Measurements from ENCODE around the gene TRABD2B.
A peak's percentile ranks its signal among the peaks of the same experiment; 100 is the strongest.

Gene TRABD2B

DNA sequence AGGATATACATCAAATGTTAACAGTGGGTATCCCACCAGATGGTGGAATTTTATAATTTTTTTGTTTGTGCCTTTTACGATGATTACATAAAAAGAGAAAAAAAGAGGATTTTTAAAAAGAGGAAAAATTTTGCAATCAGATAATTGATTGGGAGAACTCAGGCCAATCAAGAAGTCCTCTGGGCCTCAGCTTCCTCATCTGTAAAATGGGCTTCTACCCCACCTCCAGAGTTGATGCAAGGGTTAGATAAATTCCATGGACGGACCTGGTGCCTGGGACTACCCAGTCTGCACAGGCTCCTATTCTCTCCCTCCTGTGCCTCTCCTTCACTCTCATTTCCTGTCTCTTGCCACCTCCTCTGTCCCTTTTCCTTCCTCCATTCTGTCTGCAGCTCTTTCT, 88.9 kb downstream of the TRABD2B start:
- DNase-seq (no peak), ATAC-seq (no peak)

DNA sequence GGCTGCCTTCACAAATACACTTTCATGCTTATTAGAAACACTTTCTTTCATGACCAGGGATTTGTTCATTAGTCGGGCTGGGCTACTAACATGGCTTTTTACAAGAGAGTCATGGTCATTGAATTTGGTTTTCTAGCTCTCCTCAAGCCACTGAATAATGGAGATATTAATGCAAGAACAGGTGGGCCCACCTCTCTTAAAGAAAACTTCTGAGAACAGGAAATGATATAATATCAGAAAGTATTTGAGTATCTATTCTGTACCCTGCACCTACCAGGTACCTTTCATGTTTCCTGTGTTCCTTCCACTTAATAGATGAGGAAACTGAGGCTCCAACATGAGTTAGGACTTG, 90.0 kb downstream of the TRABD2B start:
- DNase-seq, result no peak
- ATAC-seq, result no peak

GRCh38 chr1:47906527-47907176, 90.5 kb downstream of the TRABD2B start:
- ATAC-seq (no peak), DNase-seq (no peak)

- no peak for ATAC-seq
- DNase-seq, result no peak
These were observed 91.2 kb downstream of the TRABD2B start for GRCh38 chr1:47906009-47906432.

- DNase-seq, result no peak
- ATAC-seq, result no peak
These were observed 93.5 kb downstream of the TRABD2B start for GRCh38 chr1:47903723-47904122.

DNA sequence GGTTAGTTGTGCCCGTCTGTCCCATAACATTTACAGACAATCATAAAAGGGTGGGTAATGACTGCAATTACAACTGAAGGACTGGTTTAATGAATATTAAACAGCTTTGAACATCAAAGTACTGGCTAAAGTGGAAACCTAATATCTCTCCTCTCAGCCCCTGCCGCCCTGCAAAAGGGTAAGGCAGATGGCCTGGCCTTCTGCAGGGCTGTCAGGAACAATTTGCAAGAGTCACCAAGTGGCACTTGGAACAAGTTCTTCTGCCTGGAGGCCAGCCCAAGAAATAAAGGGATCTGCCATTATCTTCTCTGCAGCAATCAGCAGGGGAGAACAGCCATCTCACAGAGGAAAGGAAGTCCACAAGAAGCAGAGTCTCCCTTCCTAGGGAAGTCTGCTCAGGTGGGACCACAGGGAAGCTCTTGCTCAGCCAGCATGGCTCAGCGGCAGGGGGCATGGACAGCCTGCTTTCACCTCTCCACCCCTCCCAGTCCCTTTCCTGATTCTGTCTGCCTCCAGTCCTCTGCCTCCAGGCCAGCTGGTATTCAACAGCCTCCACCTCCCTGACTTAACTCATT, 96.1 kb downstream of the TRABD2B start:
- no peak for ATAC-seq
- DNase-seq, result no peak

DNA sequence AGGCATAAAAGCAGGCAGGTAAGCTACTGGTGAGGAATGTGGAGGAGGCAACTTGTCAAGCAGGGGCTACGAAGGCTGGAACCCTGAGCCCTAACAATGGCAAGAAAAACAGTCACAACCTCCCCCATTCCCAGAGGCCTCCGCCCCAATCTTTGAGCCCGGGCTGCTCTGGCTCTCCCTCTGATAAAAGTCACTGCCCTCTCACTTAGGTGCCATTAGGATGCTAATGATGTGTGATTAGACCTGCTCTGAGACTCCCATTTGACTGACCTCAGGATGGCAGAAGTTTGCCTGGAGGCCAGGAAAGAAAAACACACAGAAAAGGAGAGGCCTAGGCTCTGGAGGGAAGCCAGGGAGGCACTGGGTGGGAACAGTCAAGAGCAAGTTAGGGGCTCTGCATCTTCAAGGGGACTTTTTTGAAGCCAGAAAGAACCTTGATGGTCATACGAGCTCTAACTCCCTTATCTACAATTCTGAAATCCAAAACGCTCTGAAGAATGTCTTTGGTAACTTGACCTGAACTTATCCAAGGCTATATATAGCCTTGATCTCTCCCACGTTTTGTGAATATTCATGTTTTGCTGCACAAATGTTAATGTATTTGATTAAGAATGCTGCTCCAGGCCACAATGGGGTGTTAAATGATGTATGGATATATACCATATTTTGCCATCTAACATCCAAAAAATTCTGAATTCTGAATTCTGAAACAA, 98.9 kb downstream of the TRABD2B start:
- DNase-seq, result no peak
- no peak for ATAC-seq

DNA sequence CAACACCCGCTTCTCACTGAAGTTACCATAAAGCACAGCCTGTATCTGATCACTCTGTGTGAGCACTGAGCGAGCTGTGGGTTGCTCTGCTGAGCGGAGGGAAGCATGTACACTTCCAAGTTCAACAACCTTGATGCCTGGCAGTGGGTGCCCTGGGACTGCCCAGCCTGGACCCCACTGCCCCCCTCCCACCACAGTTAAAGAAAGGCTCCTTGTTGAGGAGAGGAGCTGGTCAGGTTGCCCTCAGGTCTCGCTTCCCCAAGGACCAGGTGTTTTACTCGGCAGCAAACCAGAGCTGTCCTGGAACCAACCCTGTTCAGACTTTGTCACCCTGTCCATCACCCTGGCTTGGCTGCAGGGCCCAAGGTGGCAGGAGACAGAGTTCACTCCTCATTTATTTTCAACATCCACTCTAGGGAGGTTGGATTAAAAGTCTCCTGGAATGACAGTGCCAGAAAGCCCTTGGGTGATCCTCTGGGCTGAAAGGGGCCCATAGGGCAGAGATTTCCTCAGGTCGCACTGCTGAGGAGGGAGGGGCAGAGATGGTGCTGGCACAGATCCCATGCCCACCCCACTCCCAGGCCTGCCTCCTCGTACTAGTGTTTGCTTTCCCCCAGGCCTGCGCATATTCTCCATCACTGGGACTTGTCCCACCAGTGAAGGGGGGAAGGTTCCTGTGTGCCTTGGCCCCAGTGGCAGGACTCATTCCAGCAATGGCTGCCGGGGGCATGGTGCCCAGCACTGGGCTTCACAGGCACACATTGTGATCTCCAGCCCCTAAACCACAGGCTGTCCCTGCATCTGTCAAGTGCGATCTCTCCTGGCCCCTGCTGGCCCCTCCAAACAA, 101.7 kb downstream of the TRABD2B start:
- no peak for DNase-seq
- no peak for ATAC-seq

- ATAC-seq, result no peak
- no peak for DNase-seq
These were observed 102.5 kb downstream of the TRABD2B start for GRCh38 chr1:47894410-47895278.

DNA sequence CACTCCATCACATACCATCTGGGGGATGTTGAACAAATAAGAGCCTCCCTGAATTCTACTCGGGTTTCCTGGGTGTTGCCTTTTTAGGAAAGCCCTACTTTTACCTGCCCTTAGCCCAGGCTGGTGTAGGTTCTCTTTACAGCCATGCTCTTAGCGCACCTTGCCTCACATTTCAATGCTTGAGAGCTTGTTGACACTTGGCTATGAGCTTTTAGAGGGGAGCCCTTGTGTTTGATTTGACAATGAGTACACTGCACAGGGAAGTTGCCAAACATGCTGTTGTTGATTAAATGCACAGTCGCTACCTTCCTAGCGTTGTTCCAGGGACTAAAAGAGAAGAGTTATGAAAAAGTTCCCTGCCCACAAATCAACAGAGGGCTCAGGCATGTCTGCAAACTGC, 103.8 kb downstream of the TRABD2B start:
- ATAC-seq, result no peak
- no peak for DNase-seq

- DNase-seq (no peak), ATAC-seq (no peak)
These were observed 106.4 kb downstream of the TRABD2B start for GRCh38 chr1:47890779-47891178.

GRCh38 chr1:47888294-47888629, 108.9 kb downstream of the TRABD2B start:
- DNase-seq (no peak), ATAC-seq (no peak)

DNA sequence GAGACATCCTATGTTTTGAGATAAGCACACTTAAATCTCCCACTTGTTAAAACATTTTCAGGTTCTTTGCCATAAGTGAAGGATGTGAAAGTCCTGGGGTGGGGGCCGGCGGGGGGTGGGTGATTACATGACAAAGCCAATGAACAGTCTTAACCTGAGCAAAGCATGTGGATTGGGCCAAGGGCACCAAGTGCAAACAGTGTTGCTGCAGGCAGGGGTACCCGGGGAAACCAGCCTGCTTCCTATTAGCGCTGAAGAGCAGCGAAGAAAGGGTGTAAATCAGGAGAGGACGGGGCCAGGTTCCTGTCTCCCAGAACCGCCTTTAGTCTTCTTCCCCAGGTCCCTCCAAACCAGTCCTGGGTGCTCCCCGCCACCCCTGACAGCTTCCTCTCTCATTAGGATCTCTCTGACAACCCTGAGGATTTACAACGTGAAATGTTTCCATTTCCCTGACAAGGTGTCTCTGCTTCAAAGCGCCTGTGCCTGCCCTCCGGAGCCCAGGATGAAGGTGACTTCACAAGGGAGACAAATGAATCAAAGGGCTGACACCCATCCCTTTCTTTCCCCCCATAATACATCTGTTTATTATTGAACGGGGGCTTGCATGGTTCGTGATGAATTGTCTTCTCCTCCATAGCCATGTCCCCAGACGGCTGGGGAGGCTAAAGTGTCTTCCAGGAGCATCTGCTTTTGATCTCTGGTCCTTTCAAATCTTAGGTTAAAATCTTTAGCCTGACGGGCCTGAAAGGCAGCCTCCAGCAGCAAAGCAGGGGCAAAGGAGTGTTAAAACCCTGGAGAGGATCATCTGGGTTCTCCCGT, 109.5 kb downstream of the TRABD2B start:
- DNase-seq, result no peak
- no peak for ATAC-seq

GRCh38 chr1:47887060-47887459, 110.1 kb downstream of the TRABD2B start:
- no peak for DNase-seq
- ATAC-seq, result peak; percentile 29

DNA sequence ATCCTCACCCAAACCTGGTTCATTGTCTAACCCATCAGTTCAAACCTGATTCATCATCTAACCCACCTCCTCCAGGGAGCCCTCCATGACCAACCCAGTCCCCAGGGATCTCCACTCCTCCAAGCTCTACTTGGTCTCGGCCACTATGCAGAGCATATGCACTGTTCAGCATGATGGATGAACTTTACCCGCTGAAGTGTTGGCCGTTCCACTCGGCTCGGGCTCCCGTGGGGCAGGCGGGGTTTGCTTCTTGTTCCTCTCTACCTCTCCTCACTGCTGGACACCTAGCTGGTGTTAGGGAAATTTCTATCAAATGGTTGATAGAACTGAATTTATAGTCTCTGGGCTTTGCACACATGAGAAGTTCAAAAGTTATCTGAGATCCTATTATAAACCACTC, 111.0 kb downstream of the TRABD2B start:
- ATAC-seq, result no peak
- DNase-seq, result no peak

DNA sequence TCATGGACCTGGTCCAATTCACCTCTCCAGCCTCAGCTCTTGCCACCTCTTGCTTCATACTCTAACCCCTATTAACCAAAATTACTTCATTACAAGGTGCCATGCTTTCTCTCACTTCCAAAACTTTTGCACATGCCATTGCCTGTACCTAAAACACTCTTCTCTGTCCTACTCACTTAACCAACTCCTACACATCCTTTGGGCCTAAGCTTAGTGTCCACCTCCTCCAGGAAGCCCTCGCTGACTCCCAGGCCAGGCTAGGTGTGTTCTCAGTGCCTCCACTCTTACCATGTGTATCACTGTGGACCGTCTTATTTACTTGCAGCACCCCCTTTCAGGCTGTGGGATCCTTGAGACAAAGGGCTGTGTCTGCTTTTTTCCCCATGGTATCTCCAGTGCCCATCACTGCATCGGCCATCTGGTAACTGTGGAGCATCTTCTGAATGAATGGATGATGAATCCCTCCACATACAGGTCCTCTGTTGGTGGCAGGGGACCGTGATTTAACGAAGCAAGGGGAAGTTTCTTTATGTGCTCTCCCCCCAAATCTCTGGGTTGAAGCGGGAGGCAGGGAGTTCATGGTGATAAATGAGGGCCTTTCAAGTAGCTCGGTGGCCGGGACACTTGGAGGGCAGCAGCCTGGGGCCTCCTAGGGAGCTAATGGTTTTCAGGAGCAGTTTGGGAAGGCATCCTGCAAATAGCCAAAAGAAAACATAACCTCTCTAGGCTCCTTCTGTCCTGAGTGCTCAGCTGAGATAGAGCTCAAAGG, 111.9 kb downstream of the TRABD2B start:
- no peak for DNase-seq
- ATAC-seq, result no peak

DNA sequence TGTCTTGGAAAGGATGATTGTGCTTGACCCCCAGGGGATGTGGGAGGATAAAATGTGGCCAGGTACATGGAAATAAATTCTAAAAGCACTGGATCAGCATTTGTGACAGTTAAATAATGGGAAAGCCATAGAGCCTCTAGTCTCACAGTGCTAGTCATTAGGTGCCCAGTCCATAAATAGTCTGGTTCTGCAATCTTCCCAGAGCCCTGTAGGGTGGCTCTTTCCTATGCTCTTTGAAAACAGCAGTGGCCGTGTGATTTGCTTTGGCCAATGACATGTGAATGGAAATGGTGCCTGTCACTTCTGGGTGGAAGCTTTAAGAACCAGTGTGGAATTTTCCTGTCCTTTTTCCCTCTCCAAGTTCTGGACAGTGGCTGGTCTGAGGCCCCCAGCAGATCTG, 113.2 kb downstream of the TRABD2B start:
- DNase-seq, result no peak
- ATAC-seq, result no peak

GRCh38 chr1:47881505-47882442, 115.4 kb downstream of the TRABD2B start:
- ATAC-seq, result no peak
- no peak for DNase-seq

DNA sequence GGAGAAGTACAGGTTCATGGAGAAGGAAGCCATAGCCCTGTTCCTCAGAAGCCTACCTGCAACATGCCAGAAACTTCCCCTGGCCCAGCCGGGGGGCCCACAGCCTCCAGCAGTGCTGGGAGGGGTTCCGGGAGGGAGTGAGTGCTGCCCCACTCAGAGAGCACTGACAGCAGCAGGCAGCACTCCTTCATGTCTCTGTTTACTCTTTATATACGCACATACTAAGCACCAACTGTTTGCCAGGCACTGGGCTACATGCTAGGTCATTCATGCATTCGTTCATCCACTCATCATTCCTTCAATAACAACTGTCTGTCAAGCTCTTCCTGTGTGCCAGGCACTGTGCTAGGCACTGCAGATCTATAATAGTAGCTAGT, 120.6 kb downstream of the TRABD2B start:
- ATAC-seq (no peak), DNase-seq (no peak)

Data from stimulated activated naive CD8-positive, alpha-beta T cell treated with anti-CD3 and anti-CD28 coated beads, Interleukin-15, Interleukin-2, amounts not matched to agents 100 U/mL and 50 U/mL, for 24 hours (primary cell).